GM06990 (cell line): ENCODE results near the gene NHS.

ENCODE experiments used
- DNase-seq: peaks from one replicate; pipeline ENCODE4 v3.0.0-alpha.2; 2011; ENCODE audit not compliant: insufficient read length; ENCODE audit errors: extremely low read depth
- H3K27me3 ChIP-seq: replicated peaks from 2 replicates; pipeline ENCODE4 v1.6.0; 2011; ENCODE audit warnings: low read length; ENCODE audit not compliant: control insufficient read depth, insufficient read depth
- H3K36me3 ChIP-seq: 2 replicates; pipeline ENCODE4 v1.5.1; 2011; ENCODE audit warnings: low read length; ENCODE audit not compliant: control insufficient read depth, insufficient read depth
- H3K4me3 ChIP-seq: replicated peaks from 2 replicates; pipeline ENCODE4 v1.5.1; 2011; ENCODE audit warnings: low read depth, mild to moderate bottlenecking, control low read depth, low read length
- TF ChIP-seq, protein P1 (sequence below): IDR thresholded peaks from 2 replicates; pipeline ENCODE4 v1.5.1; 2011; ENCODE audit warnings: low read length, control low read depth, mild to moderate bottlenecking, inconsistent platforms; ENCODE audit not compliant: insufficient read depth, poor library complexity, severe bottlenecking

NHS gene

DNA sequence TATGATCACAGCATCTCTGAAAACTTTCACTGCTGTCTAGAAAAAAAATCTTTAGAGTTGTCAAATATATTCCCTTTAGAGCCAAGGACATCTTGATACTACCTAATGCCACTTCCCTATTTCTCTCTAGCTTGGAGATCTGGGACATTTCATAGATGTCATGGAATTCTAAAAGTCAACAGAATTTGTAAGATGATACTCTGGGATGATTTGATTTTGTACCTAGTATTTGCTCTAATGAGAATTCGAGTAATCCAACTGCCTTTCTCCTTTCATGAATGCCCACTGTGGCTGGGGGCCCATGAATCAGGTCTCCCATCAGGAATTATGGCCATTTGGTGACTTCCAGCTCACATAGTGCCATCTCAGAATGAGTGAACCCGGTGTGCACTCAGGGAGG, 73.2 kb downstream of the NHS start:
- no peak for DNase-seq
- no peaks in the 10 kb centered on the region for H3K36me3 ChIP-seq
- H3K27me3 ChIP-seq = no peaks in the 10 kb centered on the region; the same call in 1 of the 2 replicates
- TF ChIP-seq, protein P1, sequence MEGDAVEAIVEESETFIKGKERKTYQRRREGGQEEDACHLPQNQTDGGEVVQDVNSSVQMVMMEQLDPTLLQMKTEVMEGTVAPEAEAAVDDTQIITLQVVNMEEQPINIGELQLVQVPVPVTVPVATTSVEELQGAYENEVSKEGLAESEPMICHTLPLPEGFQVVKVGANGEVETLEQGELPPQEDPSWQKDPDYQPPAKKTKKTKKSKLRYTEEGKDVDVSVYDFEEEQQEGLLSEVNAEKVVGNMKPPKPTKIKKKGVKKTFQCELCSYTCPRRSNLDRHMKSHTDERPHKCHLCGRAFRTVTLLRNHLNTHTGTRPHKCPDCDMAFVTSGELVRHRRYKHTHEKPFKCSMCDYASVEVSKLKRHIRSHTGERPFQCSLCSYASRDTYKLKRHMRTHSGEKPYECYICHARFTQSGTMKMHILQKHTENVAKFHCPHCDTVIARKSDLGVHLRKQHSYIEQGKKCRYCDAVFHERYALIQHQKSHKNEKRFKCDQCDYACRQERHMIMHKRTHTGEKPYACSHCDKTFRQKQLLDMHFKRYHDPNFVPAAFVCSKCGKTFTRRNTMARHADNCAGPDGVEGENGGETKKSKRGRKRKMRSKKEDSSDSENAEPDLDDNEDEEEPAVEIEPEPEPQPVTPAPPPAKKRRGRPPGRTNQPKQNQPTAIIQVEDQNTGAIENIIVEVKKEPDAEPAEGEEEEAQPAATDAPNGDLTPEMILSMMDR = no peak
- no peak overlapping the region for H3K4me3 ChIP-seq

DNA sequence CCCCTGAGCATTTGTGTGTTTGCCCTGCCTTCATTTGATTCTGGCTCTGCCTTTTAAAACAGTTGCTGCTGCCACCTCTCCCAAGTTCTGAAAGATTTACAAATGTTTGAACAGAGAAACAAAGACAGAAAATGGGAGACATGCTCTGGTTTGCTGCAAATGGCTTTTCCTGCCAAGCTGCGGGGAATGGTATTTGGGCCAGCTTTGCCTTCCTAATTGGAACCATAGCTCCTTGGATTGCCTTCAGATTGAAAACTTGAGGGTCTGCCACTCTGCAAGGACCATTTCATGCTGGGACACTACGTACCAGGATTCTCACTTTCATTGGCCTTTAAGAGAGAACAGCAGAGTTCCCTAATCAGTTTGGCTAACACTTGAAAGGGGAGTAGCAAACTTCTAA, 74.9 kb downstream of the NHS start:
- H3K36me3 ChIP-seq = no peaks in the 10 kb centered on the region
- H3K4me3 ChIP-seq = no peak overlapping the region
- TF ChIP-seq, protein P1 = no peak
- no peak for DNase-seq
- no peaks in the 10 kb centered on the region; the same call in 1 of the 2 replicates for H3K27me3 ChIP-seq

DNA sequence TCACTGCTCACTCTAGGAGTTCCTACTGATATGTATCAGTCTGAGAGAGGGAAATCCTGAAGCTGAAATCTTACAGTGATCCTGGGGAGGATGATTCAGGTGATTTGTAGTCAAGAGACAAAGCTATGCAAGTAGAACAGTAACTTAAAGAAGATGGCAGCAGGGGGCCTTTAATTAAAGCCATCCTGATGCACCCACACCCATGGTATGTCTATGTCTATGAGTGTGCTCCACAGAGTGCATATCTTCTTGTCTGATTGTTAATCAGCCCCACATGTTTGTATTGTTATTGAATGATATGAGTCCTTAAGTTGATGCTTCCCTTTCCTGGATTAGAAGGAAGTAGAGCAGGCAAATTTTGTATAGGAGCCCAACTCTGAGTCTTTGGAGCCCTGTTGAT, 78.8 kb downstream of the NHS start:
- TF ChIP-seq, protein P1 = no peak
- Histone ChIP-seq H3K27me3 (no peaks in the 10 kb centered on the region), H3K36me3 (no peaks in the 10 kb centered on the region), H3K4me3 (no peak overlapping the region)
- DNase-seq = no peak

DNA sequence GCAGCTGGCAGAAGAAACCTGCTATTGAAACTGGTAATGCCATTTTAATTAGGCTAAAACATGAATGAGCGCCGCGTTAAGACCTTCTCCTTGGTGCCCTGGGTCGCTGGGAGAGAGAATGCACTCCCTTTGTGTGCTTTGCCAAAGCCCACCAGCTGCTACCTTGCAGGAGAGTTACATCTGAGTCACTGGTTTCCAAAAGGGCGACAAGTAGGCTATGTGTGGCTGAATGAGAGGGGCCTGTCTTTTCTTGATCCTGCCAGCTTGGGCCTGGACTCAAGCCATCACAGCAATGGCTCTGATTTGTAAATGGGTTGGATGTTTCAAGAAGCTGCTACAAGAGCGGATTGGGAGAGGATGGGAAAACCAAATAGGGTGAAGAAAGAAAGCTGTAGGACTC, 81.5 kb downstream of the NHS start:
- no peaks in the 10 kb centered on the region for H3K27me3 ChIP-seq
- no peak for DNase-seq
- TF ChIP-seq, protein P1 = no peak
- H3K36me3 ChIP-seq = no peaks in the 10 kb centered on the region
- no peak overlapping the region for H3K4me3 ChIP-seq

DNA sequence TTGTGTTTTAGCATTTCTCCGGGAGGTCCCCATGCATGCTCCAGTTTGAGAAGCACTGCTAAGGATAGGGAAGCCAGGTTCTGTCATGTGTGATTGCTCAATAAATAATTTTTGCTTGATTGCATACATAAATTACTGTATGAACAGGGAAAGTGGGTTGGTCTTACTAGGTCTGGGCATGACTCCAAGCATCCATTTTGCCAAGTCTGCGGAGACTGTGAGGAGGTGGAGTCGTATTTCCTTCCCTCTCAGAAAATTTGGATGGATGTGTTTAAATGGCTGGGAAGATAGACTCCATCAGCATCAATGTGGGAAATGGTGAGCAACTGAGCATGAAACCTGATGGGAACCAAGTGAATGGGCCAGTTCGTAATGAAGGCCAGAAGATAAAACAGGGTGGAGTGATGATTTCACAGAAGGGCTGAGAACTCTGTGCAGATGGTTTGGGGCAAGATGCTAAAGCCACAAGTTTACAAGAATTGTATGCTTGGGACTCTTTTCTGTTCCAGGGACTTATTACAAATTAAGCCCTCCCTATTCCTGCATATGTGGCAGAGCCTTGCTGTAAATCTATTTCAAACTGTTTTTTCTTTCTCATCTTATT, 84.1 kb downstream of the NHS start:
- Histone ChIP-seq H3K36me3 (no peaks in the 10 kb centered on the region), H3K4me3 (no peak overlapping the region), H3K27me3 (no peaks in the 10 kb centered on the region)
- DNase-seq = no peak
- TF ChIP-seq, protein P1 = no peak

DNA sequence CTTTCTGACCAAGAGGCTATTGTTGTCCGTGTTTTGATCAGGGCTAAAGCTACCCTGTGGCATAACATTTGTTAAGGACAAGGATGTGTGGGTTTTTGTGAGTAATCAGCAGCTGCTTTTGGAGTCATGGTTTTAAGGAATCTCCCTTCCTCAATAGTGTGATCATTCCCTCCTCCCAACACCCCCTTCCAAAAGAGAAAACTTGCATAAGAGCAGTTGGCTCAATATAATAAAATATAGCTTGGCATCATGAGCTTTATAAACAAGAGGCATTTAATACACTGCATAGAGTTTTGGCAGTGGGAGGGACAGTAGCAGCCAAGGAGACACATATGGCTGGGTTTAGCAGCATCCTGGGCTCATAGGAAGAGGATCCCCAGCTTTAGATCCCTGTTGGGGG, 84.7 kb downstream of the NHS start:
- DNase-seq = no peak
- Histone ChIP-seq H3K27me3 (no peaks in the 10 kb centered on the region), H3K36me3 (no peaks in the 10 kb centered on the region), H3K4me3 (no peak overlapping the region)
- TF ChIP-seq, protein P1 = no peak
